DND-41 (cell line): ENCODE data around the gene P2RX2.

ENCODE experiments used
- ATAC-seq: fragments of 200-7000 bp; cut with Tn5 transposase; 3 replicates; pipeline ENCODE4 v1.9.1; 2021; ENCODE audit warnings: low read depth; ENCODE audit not compliant: insufficient read depth
- DNase-seq: peaks from one replicate; pipeline ENCODE4 v3.0.0-alpha.2; 2020
- H2AFZ ChIP-seq: 2 replicates; pipeline ENCODE4 v1.6.0; 2012; ENCODE audit warnings: low read depth, low read length
- H3K27ac ChIP-seq: 2 replicates; pipeline ENCODE4 v1.5.1; 2012; ENCODE audit warnings: low read length, inconsistent platforms
- H3K27me3 ChIP-seq: fragments of 200-600 bp; sonication (generic); 2 replicates; pipeline ENCODE4 v1.6.0; 2012; ENCODE audit warnings: low read length, mild to moderate bottlenecking, inconsistent platforms; ENCODE audit not compliant: insufficient read depth, poor library complexity
- H3K36me3 ChIP-seq: 2 replicates; pipeline ENCODE4 v1.5.1; 2012; ENCODE audit warnings: low read length, inconsistent platforms; ENCODE audit not compliant: insufficient read depth
- H3K4me1 ChIP-seq: 2 replicates; pipeline ENCODE4 v1.5.1; 2012; ENCODE audit warnings: mild to moderate bottlenecking, low read length; ENCODE audit not compliant: insufficient read depth
- H3K4me2 ChIP-seq: 2 replicates; pipeline ENCODE4 v1.6.0; 2012; ENCODE audit warnings: mild to moderate bottlenecking, moderate library complexity, low read length, inconsistent platforms; ENCODE audit not compliant: insufficient read depth
- H3K4me3 ChIP-seq, 2 experiments: fragments of 200-600 bp in 1 of 2; shearing (Covaris generic) in 1 of 2; 2 replicates each; pipeline ENCODE4 v1.5.1; 2012 to 2016; ENCODE audit warnings: inconsistent platforms in 2 of 2, low read length in 2 of 2, mild to moderate bottlenecking in 2 of 2, low read depth in 1 of 2, moderate library complexity in 1 of 2
- H3K79me2 ChIP-seq: 2 replicates; pipeline ENCODE4 v1.6.0; 2012; ENCODE audit warnings: low read length, inconsistent platforms; ENCODE audit not compliant: insufficient read depth
- H3K9ac ChIP-seq: 2 replicates; pipeline ENCODE4 v1.6.0; 2012; ENCODE audit warnings: low read depth, mild to moderate bottlenecking, inconsistent platforms, low read length, moderate library complexity
- H3K9me3 ChIP-seq: 2 replicates; pipeline ENCODE4 v1.5.1; 2012; ENCODE audit warnings: low read length, moderate library complexity, mild to moderate bottlenecking, inconsistent platforms; ENCODE audit not compliant: insufficient read depth, severe bottlenecking
- H4K20me1 ChIP-seq: 2 replicates; pipeline ENCODE4 v1.6.0; 2012; ENCODE audit warnings: low read length; ENCODE audit not compliant: insufficient read depth
- EZH2 ChIP-seq: IDR thresholded peaks from 3 replicates; pipeline ENCODE4 v1.6.1; 2012; ENCODE audit warnings: borderline replicate concordance, low read depth, mild to moderate bottlenecking, moderate library complexity, low read length, inconsistent platforms; ENCODE audit not compliant: severe bottlenecking
- TF ChIP-seq, protein P1 (sequence below): IDR thresholded peaks from 2 replicates; pipeline ENCODE4 v1.5.1; 2012; ENCODE audit warnings: borderline replicate concordance, low read length, moderate library complexity, mild to moderate bottlenecking; ENCODE audit not compliant: poor library complexity, severe bottlenecking; ENCODE audit errors: extremely low read depth

Gene P2RX2

DNA sequence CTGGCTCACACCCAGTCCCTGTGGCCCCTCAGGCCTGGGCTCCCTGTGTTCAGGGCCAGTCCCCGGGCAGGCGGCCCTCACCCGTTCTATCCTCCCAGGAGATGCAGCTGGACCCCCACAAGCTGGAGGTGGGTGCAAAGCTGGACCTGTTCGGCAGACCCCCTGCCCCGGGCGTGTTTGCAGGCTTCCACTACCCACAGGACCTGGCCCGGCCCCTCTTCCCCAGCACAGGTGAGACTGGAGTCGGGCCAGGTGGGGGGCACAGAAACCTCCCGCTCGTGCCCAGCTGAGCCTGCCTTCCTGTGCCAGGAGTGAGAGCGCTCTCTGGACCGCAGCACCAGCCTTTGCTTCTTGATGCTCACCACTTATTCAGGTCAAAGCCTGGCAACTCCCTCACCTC, 41.9 kb upstream of the P2RX2 start:
- Histone ChIP-seq H3K9ac (no peak overlapping the region), H3K36me3 (peaks cover 81% of the 10 kb centered on the region)
- ATAC-seq = no peak

GRCh38 chr12:132577191-132577920, 41.2 kb upstream of the P2RX2 start:
- Histone ChIP-seq H3K4me1 (no peaks in the 10 kb centered on the region), H3K79me2 (no peaks in the 10 kb centered on the region), H3K9me3 (no peaks in the 10 kb centered on the region), H3K4me3 (no peak overlapping the region), H3K4me2 (no peak overlapping the region), H3K27ac (no peak overlapping the region), H2AFZ (no peak overlapping the region), H3K27me3 (no peaks in the 10 kb centered on the region), H3K36me3 (peaks cover 78% of the 10 kb centered on the region), H3K9ac (no peak overlapping the region), H4K20me1 (peaks cover 24% of the 10 kb centered on the region)
- ATAC-seq (no peak), DNase-seq (no peak)
- TF ChIP-seq, protein P1, sequence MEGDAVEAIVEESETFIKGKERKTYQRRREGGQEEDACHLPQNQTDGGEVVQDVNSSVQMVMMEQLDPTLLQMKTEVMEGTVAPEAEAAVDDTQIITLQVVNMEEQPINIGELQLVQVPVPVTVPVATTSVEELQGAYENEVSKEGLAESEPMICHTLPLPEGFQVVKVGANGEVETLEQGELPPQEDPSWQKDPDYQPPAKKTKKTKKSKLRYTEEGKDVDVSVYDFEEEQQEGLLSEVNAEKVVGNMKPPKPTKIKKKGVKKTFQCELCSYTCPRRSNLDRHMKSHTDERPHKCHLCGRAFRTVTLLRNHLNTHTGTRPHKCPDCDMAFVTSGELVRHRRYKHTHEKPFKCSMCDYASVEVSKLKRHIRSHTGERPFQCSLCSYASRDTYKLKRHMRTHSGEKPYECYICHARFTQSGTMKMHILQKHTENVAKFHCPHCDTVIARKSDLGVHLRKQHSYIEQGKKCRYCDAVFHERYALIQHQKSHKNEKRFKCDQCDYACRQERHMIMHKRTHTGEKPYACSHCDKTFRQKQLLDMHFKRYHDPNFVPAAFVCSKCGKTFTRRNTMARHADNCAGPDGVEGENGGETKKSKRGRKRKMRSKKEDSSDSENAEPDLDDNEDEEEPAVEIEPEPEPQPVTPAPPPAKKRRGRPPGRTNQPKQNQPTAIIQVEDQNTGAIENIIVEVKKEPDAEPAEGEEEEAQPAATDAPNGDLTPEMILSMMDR = no peak
- TF ChIP-seq EZH2 = no peak

More for the DNA sequence above, 41.9 kb upstream of the P2RX2 start:
- Histone ChIP-seq H4K20me1 (peaks cover 26% of the 10 kb centered on the region), H3K4me2 (no peak overlapping the region), H2AFZ (no peak overlapping the region), H3K27me3 (no peaks in the 10 kb centered on the region), H3K27ac (no peak overlapping the region), H3K4me3 (no peak overlapping the region), H3K9me3 (no peaks in the 10 kb centered on the region), H3K4me1 (no peaks in the 10 kb centered on the region), H3K79me2 (no peaks in the 10 kb centered on the region)
- no peak for DNase-seq
- TF ChIP-seq, protein P1 = no peak
- no peak for TF ChIP-seq EZH2

DNA sequence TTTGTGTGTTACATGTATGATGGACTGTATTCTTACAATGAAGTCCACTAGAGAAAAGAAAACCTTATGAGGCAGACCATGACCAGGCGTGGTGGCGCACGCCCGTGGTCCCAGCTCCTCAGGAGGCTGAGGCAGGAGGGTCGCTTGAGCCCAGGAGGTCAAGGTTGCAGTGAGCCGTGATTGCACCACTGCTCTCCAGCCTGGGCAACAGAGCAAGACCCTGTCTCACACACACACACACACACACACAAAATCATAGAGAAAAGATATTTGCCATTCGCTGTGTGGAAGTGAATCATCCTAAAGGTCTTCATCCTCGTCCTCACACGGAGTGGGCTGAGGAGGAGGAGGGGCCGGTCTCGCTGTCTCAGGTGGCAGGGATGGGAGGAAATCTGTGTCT, 40.5 kb upstream of the P2RX2 start:
- no peak overlapping the region for H3K9ac ChIP-seq
- H3K4me3 ChIP-seq = no peak overlapping the region
- TF ChIP-seq, protein P1 = no peak
- H2AFZ ChIP-seq = no peak overlapping the region
- no peaks in the 10 kb centered on the region for H3K4me1 ChIP-seq
- no peak overlapping the region for H3K4me2 ChIP-seq
- ATAC-seq (no peak), DNase-seq (no peak)
- no peak overlapping the region for H3K27ac ChIP-seq
- H3K36me3 ChIP-seq = peaks cover 75% of the 10 kb centered on the region
- H3K79me2 ChIP-seq = no peaks in the 10 kb centered on the region
- H3K9me3 ChIP-seq = no peaks in the 10 kb centered on the region
- H3K27me3 ChIP-seq = no peaks in the 10 kb centered on the region
- H4K20me1 ChIP-seq = peaks cover 19% of the 10 kb centered on the region
